HCT116 (cell line): ENCODE data around the gene SF3B4. TPM values are rescaled to one million over a fixed set of nuclear protein-coding genes. Genes with fewer than 3 reads are reported as not detected.

ENCODE experiments used
- ATAC-seq: fragments of 200-7000 bp; cut with Tn5 transposase; 2 replicates; pipeline ENCODE4 v1.9.1; 2020; ENCODE audit warnings: mild to moderate bottlenecking, moderate library complexity
- BruUV-seq: library from RNA; stranded (reverse); fragments of 400-500 nt; replicated peaks from 2 replicates; lab custom pipeline; 2021; lab: Mats Ljungman, UMichigan
- CTCF ChIA-PET: fragments of 300-600 bp; sonication (Branson Sonifier 250); formaldehyde crosslinking; loops from one replicate; lab custom pipeline; 2021; ENCODE audit warnings: antibody characterized with exemption; lab: Charles Lee
- POLR2A ChIA-PET: fragments of 300-600, 350-600 bp; sonication (Branson Sonifier 250); formaldehyde crosslinking; loops from one replicate; lab custom pipeline; 2021; ENCODE audit warnings: antibody characterized with exemption; lab: Charles Lee
- RAD21 ChIA-PET, 2 experiments: fragments of 300-600 bp; sonication (Branson Sonifier 250); formaldehyde crosslinking; loops; one replicate each; lab custom pipeline; 2023; ENCODE audit warnings: low total read pairs in 2 of 2; ENCODE audit not compliant: uncharacterized antibody in 2 of 2, unreplicated experiment in 2 of 2, low non-redundant PET in 1 of 2; lab: Charles Lee
- DNase-seq: peaks from one replicate; pipeline ENCODE4 v3.0.0-alpha.2; 2010; ENCODE audit warnings: low read depth, low spot score
- H2AFZ ChIP-seq: fragments of 200-600 bp; shearing (Covaris generic), sonication (generic); 2 replicates; pipeline ENCODE4 v1.6.1; 2017; ENCODE audit warnings: low read depth, mixed run types, mixed read lengths, antibody characterized with exemption, low read length; ENCODE audit not compliant: poor library complexity, severe bottlenecking
- H3K27ac ChIP-seq: 2 replicates; pipeline ENCODE4 v1.5.1; 2012; ENCODE audit warnings: low read depth, low read length
- H3K27me3 ChIP-seq: fragments of 200-600 bp; sonication (generic); 2 replicates; pipeline ENCODE4 v1.6.1; 2016; ENCODE audit warnings: mixed run types, low read length, mixed read lengths; ENCODE audit not compliant: insufficient read depth
- H3K36me3 ChIP-seq, 2 experiments: fragments of 200-500 bp in 1 of 2; fragments of 200-600 bp in 1 of 2; sonication (Bioruptor generic) in 1 of 2; sonication (generic) in 1 of 2; 2 replicates each; pipeline versions ENCODE4 v1.5.1 to v1.6.1; 2014 to 2016; ENCODE audit warnings: low read length in 2 of 2, inconsistent platforms in 1 of 2, mixed read lengths in 1 of 2, mixed run types in 1 of 2; ENCODE audit not compliant: insufficient read depth in 2 of 2, control insufficient read depth in 1 of 2
- H3K4me1 ChIP-seq, 2 experiments: fragments of 200-600 bp in 1 of 2; sonication (generic) in 1 of 2; 2 replicates each; pipeline versions ENCODE4 v1.5.1 to v1.6.1; 2012 to 2017; ENCODE audit warnings: low read length in 2 of 2, inconsistent platforms in 1 of 2, mild to moderate bottlenecking in 1 of 2, mixed read lengths in 1 of 2, mixed run types in 1 of 2, moderate library complexity in 1 of 2; ENCODE audit not compliant: insufficient read depth in 2 of 2, control insufficient read depth in 1 of 2
- H3K4me2 ChIP-seq: fragments of 200-600 bp; sonication (generic); 2 replicates; pipeline ENCODE4 v1.6.1; 2017; ENCODE audit warnings: mixed run types, low read length, mixed read lengths
- H3K4me3 ChIP-seq, 2 experiments: fragments of 200-600 bp in 1 of 2; sonication (generic) in 1 of 2; replicated peaks in 1 of 2; 2 replicates each; pipeline ENCODE4 v1.5.1; 2011 to 2016; ENCODE audit warnings: low read length in 2 of 2, control low read depth in 1 of 2, low read depth in 1 of 2, mild to moderate bottlenecking in 1 of 2, mixed read lengths in 1 of 2, mixed run types in 1 of 2
- H3K79me2 ChIP-seq: fragments of 200-600 bp; sonication (generic); 2 replicates; pipeline ENCODE4 v1.6.1; 2017; ENCODE audit warnings: mild to moderate bottlenecking, mixed run types, low read length, moderate library complexity, mixed read lengths; ENCODE audit not compliant: insufficient read depth
- H3K9ac ChIP-seq: fragments of 200-600 bp; sonication (generic); 2 replicates; pipeline ENCODE4 v1.6.1; 2016; ENCODE audit warnings: low read length, mixed read lengths
- H3K9me2 ChIP-seq: fragments of 200-600 bp; sonication (generic), shearing (Covaris generic); 2 replicates; pipeline ENCODE4 v1.6.1; 2017; ENCODE audit warnings: mixed run types, mild to moderate bottlenecking, moderate library complexity; ENCODE audit not compliant: insufficient read depth
- H3K9me3 ChIP-seq, 2 experiments: fragments of 200-500 bp in 1 of 2; fragments of 200-600 bp in 1 of 2; sonication (Bioruptor generic) in 1 of 2; sonication (generic) in 1 of 2; 2 replicates each; pipeline ENCODE4 v1.6.1; 2014 to 2017; ENCODE audit warnings: low read length in 2 of 2, mixed read lengths in 2 of 2, inconsistent platforms in 1 of 2, low read depth in 1 of 2, mild to moderate bottlenecking in 1 of 2, mixed run types in 1 of 2, moderate library complexity in 1 of 2; ENCODE audit not compliant: control insufficient read depth in 1 of 2, insufficient read depth in 1 of 2
- H4K20me1 ChIP-seq: fragments of 200-600 bp; sonication (generic), shearing (Covaris generic); 2 replicates; pipeline ENCODE4 v1.6.1; 2017; ENCODE audit warnings: mixed run types, mild to moderate bottlenecking, moderate library complexity; ENCODE audit not compliant: insufficient read depth
- CBX3 ChIP-seq: IDR thresholded peaks from 2 replicates; pipeline ENCODE4 v1.6.1; 2012; ENCODE audit warnings: low read depth
- ELF1 ChIP-seq: IDR thresholded peaks from 2 replicates; pipeline ENCODE4 v1.6.1; 2012; ENCODE audit warnings: low read depth, borderline replicate concordance
- EZH2 ChIP-seq: fragments of 200-600 bp; sonication (generic); IDR thresholded peaks from 2 replicates; pipeline ENCODE4 v1.6.1; 2017; ENCODE audit warnings: antibody characterized with exemption, mixed run types
- EZH2phosphoT487 ChIP-seq: fragments of 200-600 bp; IDR thresholded peaks from 2 replicates; pipeline ENCODE4 v1.6.1; 2018; ENCODE audit warnings: antibody characterized with exemption, borderline replicate concordance
- JUND ChIP-seq: IDR thresholded peaks from 2 replicates; pipeline ENCODE4 v1.6.1; 2012
- MAX ChIP-seq: IDR thresholded peaks from 2 replicates; pipeline ENCODE4 v1.6.1; 2012
- REST ChIP-seq: IDR thresholded peaks from 2 replicates; pipeline ENCODE4 v1.6.1; 2012; ENCODE audit warnings: low read depth
- SIN3A ChIP-seq: IDR thresholded peaks from 2 replicates; pipeline ENCODE4 v1.6.1; 2012; ENCODE audit warnings: low read depth
- SP1 ChIP-seq: IDR thresholded peaks from 2 replicates; pipeline ENCODE4 v1.6.1; 2012; ENCODE audit warnings: low read depth
- SRF ChIP-seq: IDR thresholded peaks from 2 replicates; pipeline ENCODE4 v1.6.1; 2012; ENCODE audit warnings: low read depth
- TCF7L2 ChIP-seq: IDR thresholded peaks from 2 replicates; pipeline ENCODE4 v1.7.0; 2011; ENCODE audit warnings: borderline replicate concordance, inconsistent platforms; ENCODE audit not compliant: insufficient read depth, insufficient read length; ENCODE audit errors: extremely low read depth
- YY1 ChIP-seq: IDR thresholded peaks from 2 replicates; pipeline ENCODE4 v1.6.1; 2011; ENCODE audit warnings: low read length, low read depth, moderate library complexity, mild to moderate bottlenecking; ENCODE audit not compliant: insufficient replicate concordance; ENCODE audit errors: extremely low read depth
- ZBTB33 ChIP-seq: IDR thresholded peaks from 2 replicates; pipeline ENCODE4 v1.6.1; 2011; ENCODE audit warnings: mild to moderate bottlenecking, low read length, moderate library complexity; ENCODE audit not compliant: insufficient replicate concordance; ENCODE audit errors: extremely low read depth
- ZNF274 ChIP-seq: fragments of 200-500 bp; sonication (Bioruptor generic); IDR thresholded peaks from 2 replicates; pipeline ENCODE4 v1.6.1; 2014; ENCODE audit warnings: mild to moderate bottlenecking, low read depth, low read length, inconsistent platforms
- intact Hi-C: fragments of 100-400 bp; cut with micrococcal nuclease; formaldehyde crosslinking; loops from 2 replicates; pipeline ENCODE4 v1.10.0; 2022
- total RNA-seq: library from RNA; stranded (reverse); gene quantifications from one replicate; pipeline ENCODE4 v1.2.1, GENCODE V29; 2021; ENCODE audit not compliant: unreplicated experiment

Gene SF3B4
- total RNA-seq, 1 experiment from 2014 or later, result 88.5 TPM

GRCh38 chr1:149923626-149924025, 4.0 kb downstream of the SF3B4 start:
- no peak for ATAC-seq
- DNase-seq, result no peak
- Histone ChIP-seq H2AFZ (no peak overlapping the region), H3K27ac (no peak overlapping the region), H4K20me1 (peaks cover 5% of the 10 kb centered on the region; the same call in 1 of the 2 replicates), H3K27me3 (no peaks in the 10 kb centered on the region), H3K4me2 (no peak overlapping the region), H3K4me1 (peaks cover 7 to 15% of the 10 kb centered on the region in 2 experiments; a peak in 3 of 4 replicates), H3K36me3 (peaks cover 36 to 45% of the 10 kb centered on the region in 2 experiments; a peak in 3 of 4 replicates), H3K9me2 (no peaks in the 10 kb centered on the region), H3K4me3 (no peak overlapping the region), H3K9ac (no peak overlapping the region)
- no TSS peak for BruUV-seq
- intact Hi-C loops, result no loop called here
- CTCF ChIA-PET, result no interaction called here
- RAD21 ChIA-PET, result no interaction called here
- POLR2A ChIA-PET, result no interaction called here
- no peak for TF ChIP-seq SRF
- TF ChIP-seq CBX3, result no peak
- no peak for TF ChIP-seq TCF7L2
- TF ChIP-seq, all 23 proteins: peak for 0
- peaks cover 44% of the 10 kb centered on the region for H3K79me2 ChIP-seq
- no peaks in the 10 kb centered on the region for H3K9me3 ChIP-seq

- intact Hi-C loops, result no loop called here
- no peak within 1 kb of the TSS for H2AFZ ChIP-seq
- TF ChIP-seq ELF1 (no peak), MAX (no peak), SIN3A (no peak), YY1 (no peak), JUND (no peak), REST (no peak), EZH2phosphoT487 (no peak), ZBTB33 (no peak), SP1 (no peak), EZH2 (no peak), SRF (no peak), TCF7L2 (no peak), ZNF274 (no peak)
Observed at GRCh38 chr1:149917571-149918144, 9.9 kb downstream of the SF3B4 start, which contains the start of gene SV2A. TSS of gene SV2A (minus strand) at chr1:149917844. CDS start at chr1:149913840, 4,004 bp downstream.

More at GRCh38 chr1:149917571-149918144, 9.9 kb downstream of the SF3B4 start, which contains the start of gene SV2A:
- DNase-seq, result no peak
- ChIA-PET POLR2A (no interaction called here), CTCF (no interaction called here), RAD21 (no interaction called here)
- no peaks in the 10 kb centered on the region for H3K79me2 ChIP-seq
- no peaks in the 10 kb centered on the region for H3K9me2 ChIP-seq
- BruUV-seq, result no TSS peak
- no peaks in the 10 kb centered on the region for H3K9me3 ChIP-seq
- H4K20me1 ChIP-seq, result no peaks in the 10 kb centered on the region
- H3K4me2 ChIP-seq, result no peak within 1 kb of the TSS
- no peak within 1 kb of the TSS for H3K27ac ChIP-seq
- H3K4me3 ChIP-seq, result no peak within 1 kb of the TSS
- H3K4me1 ChIP-seq, result no peaks in the 10 kb centered on the region
- H3K36me3 ChIP-seq, result peaks cover 0 to 3% of the 10 kb centered on the region in 2 experiments; a peak in 2 of 4 replicates
- no peak for ATAC-seq
- H3K9ac ChIP-seq, result no peak within 1 kb of the TSS
- H3K27me3 ChIP-seq, result no peaks in the 10 kb centered on the region
